Femur (tissue), 1 donor: ENCODE results near the gene CALN1.
A peak's percentile ranks its signal among the peaks of the same experiment; 100 is the strongest.
"Not testable (repeated sequence)": the region's sequence is repeated elsewhere in the genome, so short reads cannot be mapped to it uniquely, and the experiment has no call there.

Source experiments
- DNase-seq: peaks from one replicate; pipeline ENCODE4 v3.0.0-alpha.2; 2017

CALN1 gene

DNA sequence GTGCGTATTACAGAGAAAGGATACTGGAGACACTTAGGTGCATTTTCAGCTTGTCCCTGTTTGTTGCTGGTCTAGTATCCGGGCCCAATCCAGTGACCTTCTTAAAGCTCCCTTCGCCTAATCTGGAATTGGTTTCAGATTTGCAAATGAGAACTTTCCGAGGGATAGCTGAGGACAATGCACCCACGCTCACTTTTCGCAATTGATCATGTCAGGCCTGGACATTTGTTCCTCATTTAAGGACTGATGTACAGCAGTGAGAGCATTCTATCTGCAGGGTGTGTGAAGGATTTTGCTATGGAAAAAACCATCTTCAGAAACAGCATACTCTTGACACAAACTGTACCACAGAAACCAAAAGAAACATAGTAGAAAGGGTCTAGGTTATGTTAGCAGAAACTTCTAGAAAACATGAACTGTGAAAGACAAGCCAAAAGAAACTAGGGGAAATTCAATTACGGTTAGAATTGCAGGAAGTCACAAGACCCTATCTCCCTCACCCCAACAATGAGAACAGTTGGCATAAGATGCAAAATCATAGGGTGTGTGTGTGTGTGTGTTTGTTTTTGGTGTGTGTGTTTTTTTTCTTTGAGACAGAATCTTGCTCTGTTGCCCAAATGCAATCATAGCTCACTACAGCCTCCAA, 331.1 kb downstream of the CALN1 start:
- no peak for DNase-seq

DNA sequence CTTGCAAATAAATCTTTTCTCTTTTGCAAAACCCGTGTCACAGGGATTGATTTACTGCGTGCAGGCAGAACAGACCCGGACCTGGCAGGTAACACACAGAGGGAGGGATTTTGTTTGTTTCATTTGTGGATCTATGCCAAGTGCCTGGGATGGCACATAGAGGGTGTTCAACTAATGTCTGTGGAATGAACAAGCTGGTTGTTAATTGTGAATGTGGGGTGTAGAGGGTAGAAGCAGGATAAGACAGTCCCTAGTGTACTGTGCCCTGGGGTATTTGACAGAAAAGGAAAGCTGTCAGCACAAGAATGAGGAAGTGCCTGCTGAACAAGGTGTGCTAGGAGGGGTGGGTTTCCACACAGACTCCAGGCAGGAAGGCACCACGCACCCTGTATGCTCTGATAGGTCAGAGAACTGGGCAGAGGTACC, 331.8 kb downstream of the CALN1 start:
- no peak for DNase-seq

GRCh38 chr7:72078856-72079255, 333.3 kb downstream of the CALN1 start:
- DNase-seq = no peak

- no peak for DNase-seq
Measured at GRCh38 chr7:72078301-72078700, 333.8 kb downstream of the CALN1 start.

GRCh38 chr7:72077786-72078185, 334.4 kb downstream of the CALN1 start:
- no peak for DNase-seq

DNA sequence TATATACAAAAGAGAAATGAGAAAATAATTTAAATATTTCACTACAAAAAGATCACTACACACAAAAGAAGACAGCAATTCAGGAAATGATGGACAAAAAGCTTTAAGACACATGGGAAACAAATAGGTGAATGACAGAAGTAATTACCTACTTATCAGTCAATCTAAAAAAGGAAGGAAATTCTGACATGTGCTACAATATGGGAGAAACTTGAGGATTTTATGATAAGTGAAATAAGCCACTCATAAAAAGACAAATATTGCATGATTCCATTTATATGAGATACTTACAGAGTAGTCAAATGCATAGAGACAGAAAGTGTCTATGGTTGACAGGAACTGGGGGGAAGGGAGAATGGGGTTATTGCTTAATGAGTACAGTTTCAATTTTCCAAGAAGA, 339.2 kb downstream of the CALN1 start:
- no peak for DNase-seq

DNA sequence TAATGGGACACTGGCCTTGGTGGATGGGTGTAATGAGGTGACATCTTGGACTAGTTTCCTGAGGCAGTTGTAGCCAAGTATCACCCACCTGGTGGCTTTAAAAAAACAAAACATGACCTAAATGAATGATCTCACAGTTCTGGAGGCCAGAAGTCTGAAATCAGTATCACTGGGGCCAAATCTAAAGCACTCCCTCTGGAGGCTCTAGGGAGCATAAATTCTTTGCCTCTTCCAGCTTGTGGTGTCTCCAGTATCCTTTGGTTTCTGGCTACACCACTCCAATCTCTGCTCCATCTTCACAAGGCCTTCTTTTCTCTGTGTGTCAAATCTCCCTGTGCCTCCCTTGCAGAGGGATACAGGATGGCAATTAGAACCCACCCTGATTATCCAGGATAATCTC, 342.9 kb downstream of the CALN1 start:
- DNase-seq = no peak

- DNase-seq = not testable (repeated sequence)
Measured at GRCh38 chr7:72065764-72066163, 346.4 kb downstream of the CALN1 start.

- no peak for DNase-seq
Measured at GRCh38 chr7:72064916-72065315, 347.2 kb downstream of the CALN1 start.

DNA sequence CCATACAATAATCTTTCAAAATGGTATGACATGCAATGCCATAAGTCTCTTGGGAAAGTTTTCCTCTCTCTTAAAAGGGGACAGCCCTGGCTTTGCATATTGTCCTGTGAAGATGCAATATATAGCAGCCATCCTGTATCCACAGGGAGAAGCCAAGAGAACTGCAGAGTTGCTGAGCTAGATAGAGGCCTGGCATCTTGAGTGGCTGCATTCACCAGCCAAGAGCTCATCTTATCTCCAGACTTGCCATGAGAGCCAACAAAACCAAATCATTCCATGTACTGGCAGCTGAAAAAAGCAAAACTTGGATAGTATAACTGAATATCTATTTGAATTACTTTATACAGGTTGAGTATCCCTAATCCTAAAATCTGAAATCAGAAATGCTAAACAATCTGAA, 348.8 kb downstream of the CALN1 start:
- DNase-seq = no peak

DNA sequence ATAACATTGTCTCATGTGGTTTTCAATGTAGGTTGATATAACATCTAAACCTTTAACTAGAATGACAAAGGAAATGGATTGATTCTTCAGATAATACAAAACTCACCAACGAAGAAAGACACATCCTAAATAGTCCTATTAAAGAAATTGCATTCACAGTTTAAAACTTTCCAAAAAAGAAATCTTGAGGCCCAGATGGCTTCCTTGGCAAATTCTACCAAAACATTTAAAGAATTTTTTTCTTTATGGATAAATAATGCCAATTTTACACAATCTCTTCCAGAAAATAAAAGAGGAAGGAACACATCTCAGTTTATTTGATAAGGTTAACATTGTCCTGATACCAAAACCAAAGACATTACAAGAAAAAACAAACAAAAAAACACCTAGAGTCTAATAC, 349.5 kb downstream of the CALN1 start:
- DNase-seq = no peak

DNA sequence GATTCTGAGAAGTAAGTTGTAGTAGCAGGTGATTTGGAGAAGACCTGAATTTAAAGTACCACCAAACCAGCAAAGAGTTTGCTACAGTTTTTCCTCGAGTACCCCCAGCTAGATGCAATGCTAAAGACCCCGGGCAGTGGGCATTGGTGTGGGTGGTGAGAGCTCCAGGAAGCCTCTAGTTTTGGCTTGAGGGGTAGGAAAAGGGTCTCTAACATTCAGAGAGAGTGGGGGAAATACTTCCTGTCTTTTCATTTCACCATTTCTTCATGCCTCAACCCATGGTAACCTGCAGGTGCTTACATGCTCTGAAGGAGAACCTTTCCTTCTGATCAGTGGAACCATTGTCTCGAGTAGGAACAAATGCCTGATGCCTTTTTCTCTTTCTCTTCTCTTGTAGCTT, 352.2 kb downstream of the CALN1 start:
- no peak for DNase-seq

DNA sequence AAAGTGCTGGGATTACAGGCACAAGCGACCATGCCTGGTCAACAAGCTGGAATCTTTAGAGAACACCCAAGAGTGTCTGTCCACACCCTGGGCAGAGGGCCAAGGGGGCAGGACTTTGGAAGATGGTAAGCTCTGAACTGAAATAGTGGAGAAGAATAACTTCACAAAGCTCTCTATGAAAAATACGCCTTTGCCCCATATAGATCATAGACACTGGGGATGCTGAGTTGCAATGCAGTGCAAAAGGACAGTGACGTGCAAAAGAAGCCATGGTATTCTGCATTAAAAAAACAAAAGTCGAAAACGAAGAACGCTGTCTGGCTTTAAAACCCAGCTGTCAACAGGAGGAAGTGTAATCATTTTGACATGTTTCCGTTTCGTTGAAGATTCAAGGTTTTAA, 353.6 kb downstream of the CALN1 start:
- DNase-seq = no peak

- no peak for DNase-seq
Measured at GRCh38 chr7:72057796-72058195, 354.3 kb downstream of the CALN1 start.

DNA sequence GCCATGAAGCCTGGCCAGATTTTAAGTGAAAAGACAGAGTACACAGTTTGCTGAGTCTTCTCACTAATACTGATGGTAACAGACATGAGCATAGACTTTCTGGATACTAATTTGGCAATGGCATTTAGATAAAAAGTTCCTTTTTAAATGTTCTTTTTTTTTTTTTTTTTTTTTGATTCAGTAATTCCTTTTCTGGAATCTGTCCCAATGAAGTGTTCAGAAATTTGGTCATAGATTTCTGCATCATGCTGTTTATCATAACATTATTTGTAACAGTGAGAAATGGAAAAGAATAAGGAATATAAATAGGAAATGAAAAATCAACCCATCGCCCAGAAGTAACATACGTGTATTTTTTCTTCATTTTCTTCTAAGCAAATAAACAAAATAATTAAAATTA, 354.9 kb downstream of the CALN1 start:
- no peak for DNase-seq

DNA sequence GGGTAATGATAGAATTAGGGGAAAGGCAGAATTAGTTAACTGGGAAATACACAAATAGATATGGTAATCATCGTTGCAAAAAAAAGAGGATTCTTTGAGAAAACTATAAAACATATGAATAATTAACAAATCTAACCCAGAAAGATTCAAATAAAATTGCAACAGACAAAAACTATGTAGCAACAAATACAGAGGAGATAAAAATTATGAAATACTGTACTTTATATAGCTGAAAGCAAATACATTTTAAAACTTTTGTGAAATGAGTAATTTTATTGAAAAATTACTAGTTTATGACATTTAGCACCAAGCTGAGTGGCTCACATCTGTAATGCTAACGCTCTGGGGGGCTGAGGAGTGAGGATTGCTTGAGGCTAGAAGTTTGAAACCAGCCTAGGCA, 356.7 kb downstream of the CALN1 start:
- DNase-seq = no peak

DNA sequence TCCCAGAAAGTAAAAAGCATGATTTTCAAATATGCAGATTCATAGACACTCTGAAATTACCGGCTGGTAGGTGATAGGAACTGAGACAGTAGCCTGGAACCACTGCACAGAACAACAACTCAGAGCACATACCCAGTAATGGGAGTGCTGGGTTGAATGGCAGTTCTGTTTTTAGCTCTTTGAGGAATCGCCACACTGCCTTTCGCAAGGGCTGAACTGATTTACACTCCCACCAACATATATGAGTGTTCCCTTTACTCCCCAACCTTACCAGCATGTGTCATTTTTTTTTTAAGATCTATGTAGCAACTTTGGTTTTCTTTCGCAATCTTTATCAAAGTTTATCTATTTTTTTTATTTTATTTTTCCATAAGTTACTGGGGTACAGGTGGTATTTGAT, 358.8 kb downstream of the CALN1 start:
- no peak for DNase-seq

GRCh38 chr7:72048420-72048819, 363.7 kb downstream of the CALN1 start:
- DNase-seq = no peak

DNA sequence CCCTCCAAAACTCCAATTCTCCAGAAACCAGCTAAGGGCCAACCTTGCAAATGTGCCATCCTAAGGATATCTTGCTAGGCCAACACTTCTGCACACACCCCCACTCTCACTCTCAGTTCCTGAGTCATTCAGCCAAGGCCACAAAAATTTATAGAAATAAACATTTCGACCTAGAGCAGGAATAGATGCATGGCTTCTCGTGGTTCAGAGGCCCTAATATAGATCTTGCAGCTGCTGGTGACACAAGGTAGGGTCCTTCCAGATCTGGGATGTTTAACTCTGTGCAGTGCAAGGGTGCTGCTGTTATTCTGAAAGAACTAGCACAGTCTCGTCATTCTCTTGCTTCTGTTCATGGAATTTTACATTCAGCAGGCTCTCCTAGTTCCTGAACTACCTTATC, 369.3 kb downstream of the CALN1 start:
- no peak for DNase-seq

GRCh38 chr7:72040641-72041040, 371.5 kb downstream of the CALN1 start:
- no peak for DNase-seq

DNA sequence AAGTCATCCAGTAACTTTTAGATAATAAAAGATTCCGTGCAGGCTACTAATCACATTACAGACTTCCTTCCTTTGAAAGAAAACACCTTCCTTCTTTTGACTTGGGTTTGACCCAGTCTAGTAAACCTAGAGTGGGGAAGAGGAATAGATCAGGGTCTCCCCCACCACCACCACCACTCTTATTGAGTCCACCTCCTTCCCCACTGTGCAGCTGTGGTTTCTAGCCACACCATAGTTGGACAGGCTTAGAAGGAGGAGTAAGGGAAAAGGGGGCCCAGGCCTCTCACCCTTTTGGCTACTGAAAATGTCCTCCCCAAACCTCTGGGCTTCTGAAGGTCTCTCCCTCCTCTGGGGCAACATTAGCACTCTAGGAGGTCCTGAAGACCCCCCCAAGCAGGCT, 372.7 kb downstream of the CALN1 start:
- no peak for DNase-seq

DNA sequence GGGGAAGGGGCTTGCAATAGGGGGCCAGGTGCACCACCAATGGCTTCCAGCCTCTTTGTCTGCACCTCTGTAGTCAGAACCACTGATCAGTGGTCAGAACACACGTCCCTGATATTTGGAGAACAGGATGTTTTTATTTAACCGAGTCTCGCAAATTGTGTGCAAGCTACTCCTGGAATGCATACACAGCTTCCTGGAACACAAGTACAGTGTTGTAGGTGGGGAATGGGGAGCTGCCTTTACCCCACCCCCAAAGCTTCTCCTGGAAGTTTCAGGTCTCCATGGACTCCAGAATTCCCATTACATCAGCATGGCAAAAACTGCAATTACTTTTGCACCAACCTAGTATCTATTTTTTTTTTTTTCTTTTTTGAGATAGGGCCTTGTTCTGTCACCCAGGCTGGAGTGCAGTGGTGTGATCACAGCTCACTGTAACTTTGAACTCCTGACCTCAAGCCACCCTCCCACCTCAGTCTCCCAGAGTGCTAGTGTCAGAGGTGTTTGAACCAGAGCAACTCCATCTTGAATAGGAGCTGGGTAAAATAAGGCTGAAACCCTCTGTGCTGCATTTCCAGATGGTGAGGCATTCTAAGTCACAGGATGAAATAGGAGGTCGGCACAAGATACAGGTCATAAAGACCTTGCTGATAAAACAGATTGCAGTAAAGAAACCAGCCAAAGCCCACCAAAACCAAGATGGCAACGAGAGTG, 374.0 kb downstream of the CALN1 start:
- no peak for DNase-seq

- DNase-seq = no peak
Measured at GRCh38 chr7:72037516-72037915, 374.6 kb downstream of the CALN1 start.

- DNase-seq = no peak
Measured at GRCh38 chr7:72035266-72035665, 376.9 kb downstream of the CALN1 start.

DNA sequence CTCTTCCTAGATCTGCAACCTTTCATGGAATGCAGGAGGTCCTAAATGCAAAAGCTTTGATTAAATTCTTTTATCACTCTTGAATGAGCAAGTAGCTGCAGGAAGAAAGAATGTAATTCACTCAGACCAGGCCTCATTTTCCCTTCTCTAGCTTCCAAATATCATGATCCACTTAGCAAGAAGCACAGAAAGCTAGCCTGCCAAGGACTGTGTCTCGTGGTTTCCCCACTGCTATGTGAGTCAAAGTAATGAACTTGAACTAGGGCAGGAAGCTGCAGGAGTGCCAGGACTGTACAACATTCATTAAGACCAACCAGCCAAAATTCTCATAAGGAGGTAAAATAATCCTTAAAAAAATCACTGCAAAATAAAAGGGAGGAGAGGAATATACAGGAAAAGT, 379.2 kb downstream of the CALN1 start:
- peak; percentile 51 for DNase-seq
